ENCODE results near the gene MSI2. TPM values are rescaled to one million over a fixed set of nuclear protein-coding genes. Genes with fewer than 3 reads are reported as not detected.

MSI2 gene
- polyA plus RNA-seq, 3 donors from 2014 or later = 0.88 to 3.6 (median 2.4) TPM

DNA sequence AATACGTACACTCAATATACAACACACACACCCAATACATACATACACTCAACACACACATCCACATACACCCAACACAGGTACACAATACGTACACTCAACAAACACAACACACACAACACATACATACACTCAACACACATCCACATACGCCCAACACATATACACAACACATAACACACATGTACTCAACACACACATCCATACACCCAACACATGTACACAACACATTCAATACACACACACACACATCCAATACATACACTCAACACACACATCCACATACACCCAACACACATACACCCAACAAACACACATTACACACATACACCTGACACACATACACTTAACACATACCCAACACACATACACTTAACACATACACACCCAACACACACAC, 392.9 kb downstream of the MSI2 start:
- Mint-ChIP-seq H3K27me3 (ENCODE audit: low read depth in 3 of 3) (peaks cover 0 to 2% (median 2%) of the 10 kb centered on the region in 3 donors), H3K9me3 (no peaks in the 10 kb centered on the region), H3K27ac (no peak overlapping the region), H3K36me3 (peaks cover 0 to 11% (median 7%) of the 10 kb centered on the region in 3 donors), H3K4me3 (no peak overlapping the region), H3K4me1 (peaks cover 21 to 22% of the 10 kb centered on the region in 2 donors)
- DNase-seq = no peak

DNA sequence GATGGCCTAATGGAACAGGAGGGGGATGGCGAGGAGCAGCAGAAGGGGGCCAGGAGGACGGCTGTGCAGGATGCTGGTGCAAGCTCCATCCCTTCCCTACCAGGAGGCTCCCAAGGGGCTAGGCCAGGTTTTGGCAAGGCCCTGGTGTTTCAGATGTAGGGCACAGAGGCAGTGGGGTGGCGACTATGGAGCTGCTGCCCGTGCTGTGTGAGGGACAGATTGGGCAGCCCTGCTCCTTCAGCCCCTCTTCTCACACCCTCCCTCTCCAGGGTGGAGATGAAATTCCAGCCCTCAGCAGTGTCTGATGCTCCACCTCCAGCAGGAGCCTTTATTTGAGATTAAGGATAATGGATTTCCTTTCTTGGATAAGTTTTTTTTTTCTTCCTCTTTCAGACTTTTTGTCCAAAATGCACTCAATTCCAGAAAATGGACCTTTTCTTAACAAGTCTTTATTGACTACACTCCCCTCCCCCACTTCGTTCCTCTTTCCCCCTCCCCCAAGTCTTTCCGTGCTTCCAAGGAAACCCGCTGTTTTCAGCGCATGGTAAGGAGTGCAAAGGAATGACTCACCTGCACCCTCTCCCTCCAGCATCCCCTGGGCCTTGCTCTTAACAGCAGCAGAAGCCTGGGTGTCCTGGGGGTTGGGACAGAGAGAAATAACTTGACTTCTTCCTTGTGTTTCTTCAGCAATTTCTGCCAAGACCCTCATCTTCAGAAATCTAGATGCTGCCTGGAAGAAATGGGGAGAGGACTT, 393.6 kb downstream of the MSI2 start:
- Mint-ChIP-seq H3K27me3 (ENCODE audit: low read depth in 3 of 3) (peaks cover 0 to 2% (median 2%) of the 10 kb centered on the region in 3 donors), H3K36me3 (peaks cover 0 to 7% (median 6%) of the 10 kb centered on the region in 3 donors), H3K9me3 (no peaks in the 10 kb centered on the region), H3K4me1 (peaks cover 28 to 29% of the 10 kb centered on the region in 2 donors), H3K4me3 (no peak overlapping the region), H3K27ac (peak overlapping the region in 2 of 6 donors; percentile 24 to 56)
- DNase-seq = no peak

- Mint-ChIP-seq H3K4me3 (no peak overlapping the region), H3K27ac (peak overlapping the region in 5 of 6 donors; percentile 22 to 75 (median 24)), H3K9me3 (no peaks in the 10 kb centered on the region), H3K36me3 (peaks cover 0 to 8% (median 7%) of the 10 kb centered on the region in 3 donors), H3K4me1 (peaks cover 30% of the 10 kb centered on the region in 2 donors), H3K27me3 (ENCODE audit: low read depth in 3 of 3) (peaks cover 0 to 2% (median 2%) of the 10 kb centered on the region in 3 donors)
- no peak for DNase-seq
Observed at GRCh38 chr17:57650548-57650947, 394.2 kb downstream of the MSI2 start.

DNA sequence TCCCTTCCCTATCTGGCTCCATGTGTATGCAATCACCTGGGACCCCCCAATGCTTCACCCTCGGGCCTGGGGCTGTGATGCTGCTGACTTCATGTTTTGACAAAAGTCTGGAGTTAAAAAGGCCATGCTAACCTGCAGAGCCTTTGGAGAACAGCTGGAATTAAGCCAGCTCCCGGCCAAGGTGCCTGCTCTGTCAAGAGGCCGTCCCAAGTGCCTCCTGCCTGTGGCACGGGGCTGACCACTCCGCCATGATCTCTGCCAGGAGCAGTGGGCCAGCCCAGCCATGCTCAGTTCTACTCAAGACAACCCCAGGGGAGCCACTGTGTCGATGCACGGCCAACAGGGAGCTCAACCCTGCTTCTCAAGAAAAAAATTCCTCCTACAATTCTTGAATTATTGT, 395.1 kb downstream of the MSI2 start:
- Mint-ChIP-seq H3K27ac (peak overlapping the region in 1 of 6 donors; percentile 18), H3K4me3 (no peak overlapping the region), H3K4me1 (peaks cover 22% of the 10 kb centered on the region in 2 donors), H3K27me3 (ENCODE audit: low read depth in 3 of 3) (peaks cover 0 to 2% (median 2%) of the 10 kb centered on the region in 3 donors), H3K36me3 (peaks cover 0 to 17% (median 10%) of the 10 kb centered on the region in 3 donors), H3K9me3 (no peaks in the 10 kb centered on the region)
- no peak for DNase-seq

DNA sequence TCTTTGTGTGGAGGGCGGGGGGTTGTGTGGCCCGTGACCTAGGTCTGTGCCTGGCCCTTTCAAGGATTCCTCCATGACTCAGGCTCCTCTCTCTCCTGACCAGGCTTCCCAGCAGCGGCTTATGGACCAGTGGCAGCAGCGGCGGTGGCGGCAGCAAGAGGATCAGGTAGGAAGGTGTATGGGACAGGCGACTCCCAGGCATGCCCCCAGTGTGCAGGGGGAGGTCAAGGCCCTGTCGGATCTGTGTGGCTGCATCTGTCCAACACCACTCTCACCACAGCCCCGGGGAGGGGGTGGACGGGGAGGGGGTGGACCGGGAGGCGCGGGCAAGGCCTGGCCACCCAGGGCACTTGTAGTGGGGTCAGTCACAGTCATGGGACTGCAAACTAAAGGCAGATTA, 395.7 kb downstream of the MSI2 start:
- H3K9me3 Mint-ChIP-seq = no peaks in the 10 kb centered on the region
- H3K36me3 Mint-ChIP-seq = peaks cover 0 to 18% (median 13%) of the 10 kb centered on the region in 3 donors
- peaks cover 17 to 18% of the 10 kb centered on the region in 2 donors for H3K4me1 Mint-ChIP-seq
- peak overlapping the region in 1 of 6 donors; percentile 18 for H3K27ac Mint-ChIP-seq
- H3K4me3 Mint-ChIP-seq = no peak overlapping the region
- DNase-seq = no peak
- H3K27me3 Mint-ChIP-seq (ENCODE audit: low read depth in 3 of 3) = peaks cover 0 to 2% (median 2%) of the 10 kb centered on the region in 3 donors

DNA sequence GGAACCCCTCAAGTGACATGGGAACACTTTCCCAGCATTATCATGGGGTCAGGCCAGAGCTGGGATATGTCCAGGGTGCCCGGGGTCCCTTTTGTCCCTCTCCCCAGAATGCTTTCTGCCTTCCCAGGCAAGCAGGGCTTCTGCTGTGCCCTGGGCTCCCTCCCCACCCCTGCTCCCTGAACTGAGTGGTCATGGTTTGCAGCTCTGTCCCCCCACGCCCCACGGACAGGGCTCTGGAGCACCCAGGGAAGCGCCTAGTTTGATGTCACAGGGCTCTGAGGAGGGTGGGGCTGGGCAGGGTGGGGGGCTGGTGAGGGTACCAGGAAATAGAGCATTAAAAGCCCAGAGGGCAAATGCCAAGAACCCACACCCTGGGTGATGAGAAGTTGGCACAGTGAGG, 396.5 kb downstream of the MSI2 start:
- no peaks in the 10 kb centered on the region for H3K9me3 Mint-ChIP-seq
- H3K36me3 Mint-ChIP-seq = peaks cover 0 to 21% (median 18%) of the 10 kb centered on the region in 3 donors
- peaks cover 17 to 18% of the 10 kb centered on the region in 2 donors for H3K4me1 Mint-ChIP-seq
- H3K4me3 Mint-ChIP-seq = no peak overlapping the region
- no peak for DNase-seq
- H3K27ac Mint-ChIP-seq = no peak overlapping the region
- H3K27me3 Mint-ChIP-seq (ENCODE audit: low read depth in 3 of 3) = peaks cover 0 to 3% (median 2%) of the 10 kb centered on the region in 3 donors

DNA sequence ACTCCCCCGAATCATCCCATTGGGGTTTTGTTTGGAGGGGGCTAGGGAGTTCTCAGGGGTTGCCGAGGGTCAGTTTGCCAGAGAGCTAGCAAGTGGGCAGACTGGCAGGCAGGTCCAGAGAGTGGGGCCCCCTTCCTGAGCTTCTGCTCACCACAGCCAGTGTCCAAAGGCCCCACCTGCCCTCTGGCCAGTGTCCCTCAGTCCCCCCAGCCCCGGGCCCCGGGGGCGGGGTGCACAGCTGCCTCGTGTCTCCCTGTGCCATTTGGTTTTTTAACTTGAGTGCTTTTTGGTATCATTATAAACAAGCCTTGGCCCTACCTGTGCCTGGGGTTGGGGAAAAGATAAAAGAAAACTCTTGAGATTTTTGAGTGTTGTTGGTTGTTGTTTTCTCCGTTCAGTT, 397.0 kb downstream of the MSI2 start:
- H3K27me3 Mint-ChIP-seq (ENCODE audit: low read depth in 3 of 3) = peaks cover 0 to 3% (median 2%) of the 10 kb centered on the region in 3 donors
- H3K27ac Mint-ChIP-seq = no peak overlapping the region
- no peak for DNase-seq
- H3K9me3 Mint-ChIP-seq = no peaks in the 10 kb centered on the region
- peaks cover 0 to 25% (median 18%) of the 10 kb centered on the region in 3 donors for H3K36me3 Mint-ChIP-seq
- H3K4me1 Mint-ChIP-seq = peaks cover 17 to 18% of the 10 kb centered on the region in 2 donors
- H3K4me3 Mint-ChIP-seq = no peak overlapping the region

DNA sequence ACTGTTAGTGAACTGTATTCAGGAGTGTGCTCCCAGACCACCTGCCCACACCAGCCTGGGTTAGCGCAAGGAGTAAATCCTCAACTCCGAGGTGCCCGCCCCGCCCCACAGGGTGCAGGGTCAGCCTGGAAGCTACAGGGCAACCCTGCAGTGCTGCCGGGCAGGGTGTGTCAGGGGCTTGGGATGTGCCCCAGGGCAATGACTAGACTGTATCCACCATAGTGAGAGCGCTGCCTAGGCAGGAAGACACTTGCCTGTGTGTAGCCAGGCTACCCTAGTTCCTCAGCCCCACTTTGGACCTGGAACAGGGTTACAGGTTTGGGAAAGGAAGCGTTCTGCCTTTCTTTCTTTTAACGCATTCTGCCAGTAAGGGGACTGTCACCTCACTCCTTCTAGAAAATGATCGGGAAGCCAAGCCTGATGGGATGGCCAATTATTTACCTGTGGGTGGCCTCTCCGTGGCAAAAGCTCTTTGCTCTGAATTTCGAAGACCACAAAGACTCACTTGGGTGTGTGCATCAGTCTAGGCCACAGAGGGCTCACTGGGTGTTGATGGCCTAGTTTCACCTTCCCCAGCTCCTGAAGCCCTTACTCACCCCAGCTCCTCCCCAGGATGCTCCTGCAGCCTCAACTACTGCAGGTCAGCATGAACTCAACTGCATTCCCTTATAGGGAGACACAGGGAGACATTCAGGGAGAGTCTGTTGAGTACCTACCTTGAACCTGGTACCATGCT, 397.9 kb downstream of the MSI2 start:
- DNase-seq = no peak
- Mint-ChIP-seq H3K4me3 (peak overlapping the region in 3 of 5 donors; percentile 24 to 72 (median 31)), H3K27me3 (ENCODE audit: low read depth in 3 of 3) (peaks cover 0 to 3% (median 2%) of the 10 kb centered on the region in 3 donors), H3K36me3 (peaks cover 0 to 26% (median 18%) of the 10 kb centered on the region in 3 donors), H3K9me3 (no peaks in the 10 kb centered on the region), H3K27ac (peak overlapping the region in 4 of 6 donors; percentile 16 to 77 (median 52)), H3K4me1 (peaks cover 17 to 18% of the 10 kb centered on the region in 2 donors)

DNA sequence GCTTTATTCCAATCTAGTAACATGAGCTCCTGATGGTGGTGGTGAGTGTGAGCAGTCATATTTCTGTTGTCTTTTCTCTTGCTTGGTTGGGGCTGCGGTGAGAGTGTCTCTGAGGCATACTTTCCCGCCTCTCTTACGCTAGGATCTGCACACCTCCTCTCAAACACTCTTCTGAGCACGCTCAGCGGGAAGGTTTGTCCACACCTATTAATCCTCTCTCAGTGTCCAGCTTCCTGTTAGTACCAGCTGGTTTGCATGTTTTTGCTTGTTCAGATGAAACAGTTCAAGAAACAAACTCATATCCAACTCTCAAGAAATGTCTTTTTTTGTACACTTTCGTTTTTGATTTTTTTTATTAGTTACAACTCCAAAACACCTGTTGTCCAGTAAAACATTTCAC, 399.2 kb downstream of the MSI2 start:
- H3K4me3 Mint-ChIP-seq = no peak overlapping the region
- H3K27ac Mint-ChIP-seq = no peak overlapping the region
- peaks cover 0 to 26% (median 22%) of the 10 kb centered on the region in 3 donors for H3K36me3 Mint-ChIP-seq
- H3K4me1 Mint-ChIP-seq = peaks cover 17 to 18% of the 10 kb centered on the region in 2 donors
- peaks cover 0 to 4% (median 2%) of the 10 kb centered on the region in 3 donors for H3K27me3 Mint-ChIP-seq (ENCODE audit: low read depth in 3 of 3)
- DNase-seq = no peak
- no peaks in the 10 kb centered on the region for H3K9me3 Mint-ChIP-seq

- DNase-seq = no peak
- H3K36me3 Mint-ChIP-seq = peaks cover 0 to 24% (median 19%) of the 10 kb centered on the region in 3 donors
- H3K27ac Mint-ChIP-seq = peak overlapping the region in 1 of 6 donors; percentile 9
Observed at GRCh38 chr17:57657211-57657610, 400.9 kb downstream of the MSI2 start.

GRCh38 chr17:57662041-57662440, 405.7 kb downstream of the MSI2 start:
- Mint-ChIP-seq H3K27ac (no peak overlapping the region), H3K4me1 (peaks cover 0 to 2% of the 10 kb centered on the region in 2 donors), H3K4me3 (no peak overlapping the region), H3K9me3 (no peaks in the 10 kb centered on the region), H3K36me3 (peaks cover 0 to 12% (median 7%) of the 10 kb centered on the region in 3 donors), H3K27me3 (ENCODE audit: low read depth in 3 of 3) (peaks cover 2 to 4% (median 3%) of the 10 kb centered on the region in 3 donors)
- DNase-seq = no peak

More at GRCh38 chr17:57657211-57657610, 400.9 kb downstream of the MSI2 start:
- no peak overlapping the region for H3K4me3 Mint-ChIP-seq
- H3K27me3 Mint-ChIP-seq (ENCODE audit: low read depth in 3 of 3) = peaks cover 0 to 4% (median 3%) of the 10 kb centered on the region in 3 donors
- no peaks in the 10 kb centered on the region for H3K9me3 Mint-ChIP-seq
- peaks cover 17 to 18% of the 10 kb centered on the region in 2 donors for H3K4me1 Mint-ChIP-seq

- H3K9me3 Mint-ChIP-seq = no peaks in the 10 kb centered on the region
- DNase-seq = no peak
- H3K36me3 Mint-ChIP-seq = peaks cover 0 to 7% (median 6%) of the 10 kb centered on the region in 3 donors
- H3K27me3 Mint-ChIP-seq (ENCODE audit: low read depth in 3 of 3) = peaks cover 2 to 3% (median 3%) of the 10 kb centered on the region in 3 donors
- peaks cover 0 to 6% of the 10 kb centered on the region in 2 donors for H3K4me1 Mint-ChIP-seq
- peak overlapping the region in 1 of 6 donors; percentile 27 for H3K27ac Mint-ChIP-seq
- H3K4me3 Mint-ChIP-seq = no peak overlapping the region
Observed at GRCh38 chr17:57662644-57663308, 406.5 kb downstream of the MSI2 start.

DNA sequence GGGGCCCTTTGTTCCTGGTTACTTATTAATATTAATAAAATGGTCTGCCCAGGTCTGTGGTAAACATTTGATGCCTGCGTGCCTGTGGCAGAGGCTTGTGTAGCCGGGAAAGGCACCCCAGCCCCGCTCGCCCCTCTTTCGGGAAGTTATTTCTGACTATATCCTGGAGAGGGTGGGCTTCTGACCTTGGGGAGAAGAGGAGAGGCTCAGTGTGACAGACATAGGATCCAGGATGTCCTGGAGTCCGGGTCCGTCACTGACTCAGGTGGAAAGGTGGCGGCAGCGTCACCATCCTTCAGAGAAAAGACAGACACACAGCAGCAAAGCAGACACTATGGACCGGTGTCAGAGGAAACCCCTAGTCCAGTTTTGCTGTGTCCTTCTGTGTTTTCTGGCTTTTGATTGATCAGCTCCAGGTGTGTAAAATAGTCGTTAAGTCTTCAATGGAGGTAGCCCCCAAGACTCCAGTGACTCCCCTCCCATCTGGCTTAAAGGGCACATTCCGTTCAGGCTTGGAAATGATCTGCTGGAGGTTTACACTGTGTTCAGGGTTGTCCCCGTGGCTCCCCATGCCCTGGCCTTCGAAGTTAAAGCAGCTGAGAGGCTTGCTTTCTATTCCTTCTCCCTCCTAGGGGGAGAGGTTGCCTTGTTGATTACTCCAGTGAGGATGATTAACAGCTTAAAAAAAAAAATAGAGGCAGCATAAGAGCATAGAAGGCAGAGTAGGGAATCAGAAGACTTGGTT, 407.2 kb downstream of the MSI2 start:
- Mint-ChIP-seq H3K4me1 (peaks cover 0 to 7% of the 10 kb centered on the region in 2 donors), H3K27ac (peak overlapping the region in 2 of 6 donors; percentile 40 to 49), H3K9me3 (no peaks in the 10 kb centered on the region), H3K36me3 (peaks cover 0 to 7% (median 0%) of the 10 kb centered on the region in 3 donors), H3K4me3 (no peak overlapping the region), H3K27me3 (ENCODE audit: low read depth in 3 of 3) (peaks cover 2 to 3% (median 3%) of the 10 kb centered on the region in 3 donors)
- DNase-seq = no peak

Data from immature natural killer cell (primary cell).